HG02642 (cell line): ENCODE data around the gene ABCC2.
"Not testable (repeated sequence)": the region's sequence is repeated elsewhere in the genome, so short reads cannot be mapped to it uniquely, and the experiment has no call there.

ENCODE experiments used
- ATAC-seq: cut with Tn5 transposase; IDR thresholded peaks from one replicate; pipeline ENCODE4 v1.9.1; 2021; ENCODE audit warnings: mild to moderate bottlenecking; ENCODE audit not compliant: unreplicated experiment, poor library complexity

The ABCC2 gene

DNA sequence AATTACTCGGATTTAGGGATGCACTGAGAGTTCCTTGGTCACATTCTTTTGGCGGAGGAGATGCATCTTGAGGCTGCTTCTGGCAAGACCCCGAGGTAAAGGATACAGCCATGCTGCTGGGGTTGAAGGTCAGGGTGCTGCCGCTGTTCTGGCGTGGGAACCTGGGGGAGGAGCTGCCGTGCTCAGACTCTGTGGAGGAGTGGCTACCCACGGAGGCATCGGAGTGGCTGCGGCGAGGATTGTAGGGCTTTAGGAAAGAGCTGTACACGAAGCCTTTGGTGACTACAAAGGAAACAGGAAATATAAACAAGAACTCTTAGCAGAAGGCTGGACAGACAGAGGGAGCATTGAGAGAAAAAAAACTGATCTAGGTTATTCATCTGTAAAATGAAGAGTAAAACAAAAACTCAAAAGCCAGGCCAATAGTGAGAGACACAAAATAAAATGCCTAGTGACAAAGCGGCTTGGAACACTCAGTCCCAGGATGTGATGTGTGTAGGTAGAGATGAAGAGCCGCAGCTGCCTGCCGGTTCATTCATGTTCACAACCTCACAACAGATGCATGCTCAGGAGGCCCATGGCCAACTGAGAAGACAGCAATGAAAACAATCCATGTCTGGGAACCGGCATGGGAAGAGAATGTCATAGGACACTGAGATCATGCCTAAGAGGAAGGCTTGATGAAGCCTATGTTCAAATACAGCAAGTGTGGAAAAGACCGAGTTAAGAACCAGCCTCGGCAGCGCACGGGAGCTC lies 97.8 kb downstream of the ABCC2 start:
- no peak for ATAC-seq

DNA sequence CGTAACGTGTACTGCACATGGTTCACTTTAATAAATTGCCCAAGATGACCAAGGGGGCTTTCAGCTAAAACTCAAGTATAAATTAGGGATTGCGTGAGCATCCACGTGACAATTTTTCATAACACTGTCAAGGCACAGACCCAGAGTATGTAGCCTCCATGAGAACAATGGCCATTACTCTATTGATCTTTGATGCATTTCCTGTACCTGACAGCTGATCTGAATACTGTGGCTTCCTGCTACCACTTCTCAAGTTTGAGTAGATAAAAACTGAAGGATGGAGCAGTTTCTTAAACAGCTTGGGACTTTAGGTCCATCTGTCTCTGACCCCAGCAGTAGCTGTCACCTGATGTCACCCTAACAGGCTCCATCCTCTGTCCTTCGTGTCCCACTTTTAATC lies 98.9 kb downstream of the ABCC2 start:
- ATAC-seq: no peak

DNA sequence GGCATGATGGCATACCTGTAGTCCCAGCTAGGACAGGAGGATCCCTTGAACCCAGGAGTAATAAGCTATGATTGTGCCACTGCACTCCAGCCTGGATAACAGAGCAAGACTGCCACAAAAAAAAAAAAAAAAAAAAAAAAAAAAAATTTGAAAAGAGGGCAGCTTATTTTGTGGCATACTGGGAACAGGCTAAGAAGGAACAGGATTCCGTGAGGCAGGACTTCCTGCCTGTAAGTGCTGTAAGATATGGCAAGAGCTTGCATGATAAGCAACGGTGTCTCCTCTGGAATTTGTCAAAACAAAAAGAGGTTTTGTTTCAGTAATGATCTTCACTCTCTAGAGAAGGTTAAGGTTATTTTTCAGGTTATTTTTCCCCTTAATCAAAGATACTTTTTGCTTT lies 101.1 kb downstream of the ABCC2 start:
- no peak for ATAC-seq

GRCh38 chr10:99888622-99889021 lies 106.2 kb downstream of the ABCC2 start:
- no peak for ATAC-seq

DNA sequence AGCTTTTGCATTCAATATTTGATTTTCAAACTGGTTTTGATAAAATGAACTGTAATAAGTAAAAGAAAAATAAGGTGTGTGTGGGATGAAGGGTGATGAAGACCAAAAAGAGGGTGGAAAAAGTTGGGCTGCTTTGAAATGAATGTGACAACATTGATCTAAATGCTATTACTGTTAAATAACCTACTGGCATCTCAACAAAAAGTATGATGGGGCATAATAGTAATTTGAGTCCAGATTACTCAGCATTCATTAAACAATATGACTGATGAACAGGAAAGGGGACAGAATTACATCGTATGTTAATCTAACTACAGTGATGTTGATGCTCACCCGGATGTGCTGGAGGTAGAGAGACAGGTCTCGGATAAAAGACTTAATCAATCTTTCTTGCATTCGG lies 112.2 kb downstream of the ABCC2 start:
- no peak for ATAC-seq

- not testable (repeated sequence) for ATAC-seq
Measured at GRCh38 chr10:99895066-99895465, 112.6 kb downstream of the ABCC2 start.

GRCh38 chr10:99895867-99896266 lies 113.4 kb downstream of the ABCC2 start:
- no peak for ATAC-seq
